Progenitor cell of endocrine pancreas (in vitro differentiated cells): ENCODE data around the gene TSFM. TPM values are rescaled to one million over a fixed set of nuclear protein-coding genes. Genes with fewer than 3 reads are reported as not detected.

Experiments used
- DNase-seq: peaks from one replicate; pipeline ENCODE4 v3.0.0; 2021; ENCODE audit warnings: low spot score; ENCODE audit not compliant: unreplicated experiment
- H3K27ac Mint-ChIP-seq: 2 replicates; pipeline ENCODE4 v1.8.0; 2021; ENCODE audit warnings: mild to moderate bottlenecking, moderate library complexity, mixed read lengths
- H3K27me3 Mint-ChIP-seq: 2 replicates; pipeline ENCODE4 v1.8.0; 2021; ENCODE audit warnings: mixed read lengths
- H3K36me3 Mint-ChIP-seq: 2 replicates; pipeline ENCODE4 v1.8.0; 2022; ENCODE audit warnings: mixed read lengths; ENCODE audit not compliant: insufficient read depth
- H3K4me1 Mint-ChIP-seq: 2 replicates; pipeline ENCODE4 v1.8.0; 2021; ENCODE audit warnings: low read depth, mixed read lengths
- H3K4me3 Mint-ChIP-seq: 2 replicates; pipeline ENCODE4 v1.8.0; 2021; ENCODE audit warnings: low read depth, mild to moderate bottlenecking, moderate library complexity, mixed read lengths
- H3K9me3 Mint-ChIP-seq: 2 replicates; pipeline ENCODE4 v1.8.0; 2021; ENCODE audit warnings: low read depth, mixed read lengths
- CTCF ChIP-seq: fragments of 200-600 bp; sonication (generic); IDR thresholded peaks from one replicate; pipeline ENCODE4 v1.5.0; 2021; ENCODE audit warnings: antibody characterized with exemption, mild to moderate bottlenecking; ENCODE audit not compliant: unreplicated experiment
- total RNA-seq: library from RNA; stranded (reverse); gene quantifications from 2 replicates; pipeline ENCODE4 v1.2.1, GENCODE V29; 2021

The TSFM gene
- total RNA-seq, 1 donor from 2014 or later: 25.7 TPM

DNA sequence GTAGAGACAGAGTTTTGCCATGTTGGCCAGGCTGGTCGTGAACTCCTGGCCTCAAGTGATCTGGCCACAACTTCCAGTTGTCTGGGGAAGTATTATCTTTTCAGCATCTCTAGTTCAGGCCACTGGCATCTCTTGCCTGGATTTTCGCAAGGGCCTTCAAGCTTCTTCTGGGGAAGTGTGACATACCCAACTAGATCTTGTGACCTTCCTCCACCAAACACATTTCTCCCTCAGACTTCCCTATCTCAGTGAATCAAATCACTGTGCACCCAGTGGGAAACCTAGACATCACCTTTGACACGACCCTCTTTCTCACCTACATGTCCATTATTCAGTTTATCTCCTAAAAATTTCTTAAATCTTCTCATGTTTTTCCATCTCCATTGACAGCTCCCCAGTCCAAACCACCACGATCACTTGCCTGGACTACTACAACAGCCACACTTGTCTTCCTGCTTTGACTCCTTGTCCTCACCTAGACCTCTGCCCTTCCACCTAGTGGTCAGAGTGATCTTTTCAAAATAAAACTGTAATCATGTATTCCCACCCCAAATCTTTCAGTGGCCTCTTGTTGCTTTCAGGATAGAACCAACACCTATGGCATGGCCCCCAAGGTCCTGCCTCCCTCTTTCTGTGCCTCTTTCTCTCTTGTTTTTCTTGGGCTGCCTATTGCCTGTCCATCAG, 6.9 kb upstream of the TSFM start:
- TF ChIP-seq CTCF: peak; percentile 14
- no peak for DNase-seq
- Mint-ChIP-seq H3K4me3 (peak overlapping the region; percentile 8), H3K27me3 (peaks cover 2% of the 10 kb centered on the region), H3K4me1 (peaks cover 9% of the 10 kb centered on the region), H3K27ac (no peak overlapping the region), H3K36me3 (peaks cover 5% of the 10 kb centered on the region), H3K9me3 (no peaks in the 10 kb centered on the region)

GRCh38 chr12:57776247-57776587, 6.4 kb upstream of the TSFM start:
- peaks cover 9% of the 10 kb centered on the region for H3K4me1 Mint-ChIP-seq
- H3K4me3 Mint-ChIP-seq: no peak overlapping the region
- H3K9me3 Mint-ChIP-seq: no peaks in the 10 kb centered on the region
- H3K36me3 Mint-ChIP-seq: peaks cover 5% of the 10 kb centered on the region
- H3K27me3 Mint-ChIP-seq: peaks cover 2% of the 10 kb centered on the region
- DNase-seq: no peak
- H3K27ac Mint-ChIP-seq: no peak overlapping the region
- no peak for TF ChIP-seq CTCF

- Mint-ChIP-seq H3K27me3 (peaks cover 2% of the 10 kb centered on the region), H3K4me3 (no peak overlapping the region), H3K9me3 (no peaks in the 10 kb centered on the region), H3K36me3 (peaks cover 5% of the 10 kb centered on the region), H3K4me1 (peaks cover 4% of the 10 kb centered on the region), H3K27ac (no peak overlapping the region)
- no peak for DNase-seq
- TF ChIP-seq CTCF: no peak
Observed at GRCh38 chr12:57777367-57777766, 5.2 kb upstream of the TSFM start.

- Mint-ChIP-seq H3K36me3 (peaks cover 5% of the 10 kb centered on the region), H3K4me3 (no peak overlapping the region), H3K27ac (no peak overlapping the region), H3K27me3 (peaks cover 1% of the 10 kb centered on the region), H3K9me3 (no peaks in the 10 kb centered on the region), H3K4me1 (peaks cover 7% of the 10 kb centered on the region)
- DNase-seq: no peak
- TF ChIP-seq CTCF: no peak
Observed at GRCh38 chr12:57777911-57778310, 4.7 kb upstream of the TSFM start.

GRCh38 chr12:57779736-57780135, 2.9 kb upstream of the TSFM start:
- no peak overlapping the region for H3K4me3 Mint-ChIP-seq
- H3K9me3 Mint-ChIP-seq: no peaks in the 10 kb centered on the region
- no peak for TF ChIP-seq CTCF
- no peak overlapping the region for H3K27ac Mint-ChIP-seq
- H3K4me1 Mint-ChIP-seq: peaks cover 12% of the 10 kb centered on the region
- no peaks in the 10 kb centered on the region for H3K27me3 Mint-ChIP-seq
- no peak for DNase-seq
- peaks cover 8% of the 10 kb centered on the region for H3K36me3 Mint-ChIP-seq
